Measurements from ENCODE around the gene VWA8.

The VWA8 gene

GRCh38 chr13:41960637-41961465 lies at the start of gene VWA8:
VWA8 (minus strand) TSS chr13:41961109; CDS start chr13:41961015, 94 bp downstream.
- Histone ChIP-seq H3K79me2 (ENCODE audit: low read length) (peaks cover 49% of the 10 kb centered on the region), H2AFZ (ENCODE audit: low read depth, low read length) (peak within 1 kb of the TSS; percentile 100), H3K36me3 (replicated peaks; ENCODE audit: low read depth, low read length) (no peaks in the 10 kb centered on the region), H3K9me3 (ENCODE audit: insufficient read depth, low read length) (no peaks in the 10 kb centered on the region), H3K4me3 (ENCODE audit: low read length) (peak within 1 kb of the TSS; percentile 92), H3K27ac (ENCODE audit: low read length) (peak within 1 kb of the TSS; percentile 52), H3K4me1 (ENCODE audit: low read length) (peaks cover 22% of the 10 kb centered on the region), H4K20me1 (ENCODE audit: insufficient read depth, low read length) (peaks cover 3% of the 10 kb centered on the region; the same call in 1 of the 2 replicates), H3K27me3 (ENCODE audit: low read depth, low read length) (no peaks in the 10 kb centered on the region), H3K9ac (ENCODE audit: low read length) (peak within 1 kb of the TSS; percentile 95), H3K4me2 (ENCODE audit: low read length) (peak within 1 kb of the TSS; percentile 90)
- TF ChIP-seq EZH2phosphoT487 (IDR thresholded peaks at IDR 0.05; ENCODE audit: low read depth) = no peak
- TF ChIP-seq CTCF (IDR thresholded peaks at IDR 0.05; ENCODE audit: low read depth, low read length) = no peak

- no peak overlapping the region for H3K4me2 ChIP-seq (ENCODE audit: low read length)
- H3K27ac ChIP-seq (ENCODE audit: low read length) = no peak overlapping the region
- H3K9me3 ChIP-seq (ENCODE audit: insufficient read depth, low read length) = no peaks in the 10 kb centered on the region
- no peaks in the 10 kb centered on the region for H3K4me1 ChIP-seq (ENCODE audit: low read length)
- no peaks in the 10 kb centered on the region for H3K36me3 ChIP-seq (replicated peaks; ENCODE audit: low read depth, low read length)
- no peaks in the 10 kb centered on the region for H3K79me2 ChIP-seq (ENCODE audit: low read length)
- no peaks in the 10 kb centered on the region for H3K27me3 ChIP-seq (ENCODE audit: low read depth, low read length)
- H3K9ac ChIP-seq (ENCODE audit: low read length) = no peak overlapping the region
- H3K4me3 ChIP-seq (ENCODE audit: low read length) = no peak overlapping the region
- H2AFZ ChIP-seq (ENCODE audit: low read depth, low read length) = no peak overlapping the region
- no peak for TF ChIP-seq CTCF (IDR thresholded peaks at IDR 0.05; ENCODE audit: low read depth, low read length)
- no peak for TF ChIP-seq EZH2phosphoT487 (IDR thresholded peaks at IDR 0.05; ENCODE audit: low read depth)
- H4K20me1 ChIP-seq (ENCODE audit: insufficient read depth, low read length) = no peaks in the 10 kb centered on the region
These were observed 48.1 kb upstream of the VWA8 start for GRCh38 chr13:42009057-42009456.

- no peak overlapping the region for H3K4me2 ChIP-seq (ENCODE audit: low read length)
- no peaks in the 10 kb centered on the region for H3K9me3 ChIP-seq (ENCODE audit: insufficient read depth, low read length)
- no peaks in the 10 kb centered on the region for H4K20me1 ChIP-seq (ENCODE audit: insufficient read depth, low read length)
- no peaks in the 10 kb centered on the region for H3K36me3 ChIP-seq (replicated peaks; ENCODE audit: low read depth, low read length)
- H3K79me2 ChIP-seq (ENCODE audit: low read length) = no peaks in the 10 kb centered on the region
- no peak for TF ChIP-seq EZH2phosphoT487 (IDR thresholded peaks at IDR 0.05; ENCODE audit: low read depth)
- TF ChIP-seq CTCF (IDR thresholded peaks at IDR 0.05; ENCODE audit: low read depth, low read length) = no peak
- no peak overlapping the region for H3K27ac ChIP-seq (ENCODE audit: low read length)
- H3K27me3 ChIP-seq (ENCODE audit: low read depth, low read length) = no peaks in the 10 kb centered on the region
- no peak overlapping the region for H3K4me3 ChIP-seq (ENCODE audit: low read length)
- no peaks in the 10 kb centered on the region for H3K4me1 ChIP-seq (ENCODE audit: low read length)
- H2AFZ ChIP-seq (ENCODE audit: low read depth, low read length) = no peak overlapping the region
- H3K9ac ChIP-seq (ENCODE audit: low read length) = no peak overlapping the region
These were observed 46.9 kb upstream of the VWA8 start for GRCh38 chr13:42007844-42008243.

- Histone ChIP-seq H3K27ac (ENCODE audit: low read length) (no peak overlapping the region), H3K9ac (ENCODE audit: low read length) (no peak overlapping the region), H3K4me1 (ENCODE audit: low read length) (no peaks in the 10 kb centered on the region), H3K4me2 (ENCODE audit: low read length) (no peak overlapping the region), H2AFZ (ENCODE audit: low read depth, low read length) (no peak overlapping the region), H3K27me3 (ENCODE audit: low read depth, low read length) (peaks cover 32% of the 10 kb centered on the region), H3K36me3 (replicated peaks; ENCODE audit: low read depth, low read length) (no peaks in the 10 kb centered on the region), H3K79me2 (ENCODE audit: low read length) (no peaks in the 10 kb centered on the region), H4K20me1 (ENCODE audit: insufficient read depth, low read length) (no peaks in the 10 kb centered on the region), H3K9me3 (ENCODE audit: insufficient read depth, low read length) (no peaks in the 10 kb centered on the region), H3K4me3 (ENCODE audit: low read length) (no peak overlapping the region)
- TF ChIP-seq EZH2phosphoT487 (IDR thresholded peaks at IDR 0.05; ENCODE audit: low read depth) (no peak), CTCF (IDR thresholded peaks at IDR 0.05; ENCODE audit: low read depth, low read length) (no peak)
These were observed 41.2 kb upstream of the VWA8 start for GRCh38 chr13:42002066-42002465.

All from OCI-LY3 (cell line).